H1 (cell line): ENCODE data around the gene AFF1. TPM values are rescaled to one million over a fixed set of nuclear protein-coding genes. Genes with fewer than 3 reads are reported as not detected.

Experiments
- CTCF ChIA-PET: fragments of 300-600 bp; sonication (Branson Sonifier 250); formaldehyde crosslinking; loops from one replicate; lab custom pipeline; 2021; ENCODE audit not compliant: partially characterized antibody; lab: Charles Lee
- POLR2A ChIA-PET: fragments of 300-600 bp; sonication (Branson Sonifier 250); formaldehyde crosslinking; loops from one replicate; lab custom pipeline; 2021; ENCODE audit warnings: inconsistent platforms; ENCODE audit not compliant: partially characterized antibody; lab: Charles Lee
- DNase-seq, 2 experiments: peaks; one replicate each; pipeline versions ENCODE4 v3.0.0 to v3.0.0-alpha.2; 2010 to 2022; ENCODE audit warnings: low spot score in 2 of 2, low read depth in 1 of 2, mixed read lengths in 1 of 2
- FAIRE-seq: peaks from 2 replicates; lab custom pipeline; 2011; peaks lifted over from hg19 to GRCh38; lab: Jason Lieb, UNC
- H2AFZ ChIP-seq: 2 replicates; pipeline ENCODE4 v1.8.1; 2012; ENCODE audit warnings: low read length, inconsistent platforms
- H2AK5ac ChIP-seq: 2 replicates; pipeline ENCODE4 v1.6.1; 2013; ENCODE audit warnings: low read depth, low read length
- H2BK120ac ChIP-seq: replicated peaks from 2 replicates; pipeline ENCODE3; 2013; ENCODE audit warnings: low read depth, low read length, inconsistent platforms
- H2BK12ac ChIP-seq: 2 replicates; pipeline ENCODE4 v1.6.1; 2013; ENCODE audit warnings: low read depth, low read length
- H2BK15ac ChIP-seq: 2 replicates; pipeline ENCODE4 v1.6.1; 2013; ENCODE audit warnings: low read length
- H2BK20ac ChIP-seq: 2 replicates; pipeline ENCODE4 v1.6.1; 2013; ENCODE audit warnings: low read length
- H2BK5ac ChIP-seq: 2 replicates; pipeline ENCODE4 v1.6.1; 2013; ENCODE audit warnings: low read depth, low read length
- H3K14ac ChIP-seq: 2 replicates; pipeline ENCODE4 v1.6.1; 2013; ENCODE audit warnings: inconsistent platforms; ENCODE audit not compliant: insufficient read length
- H3K18ac ChIP-seq: 2 replicates; pipeline ENCODE4 v1.6.1; 2013; ENCODE audit warnings: low read length; ENCODE audit errors: extremely low read depth
- H3K23ac ChIP-seq: 2 replicates; pipeline ENCODE4 v1.6.1; 2013; ENCODE audit warnings: inconsistent platforms; ENCODE audit not compliant: insufficient read length
- H3K23me2 ChIP-seq: 2 replicates; pipeline ENCODE4 v1.6.1; 2013; ENCODE audit warnings: low read depth, low read length
- H3K27ac ChIP-seq: 2 replicates; pipeline ENCODE4 v1.6.1; 2011; ENCODE audit warnings: low read depth, low read length, inconsistent platforms
- H3K27me3 ChIP-seq, 4 experiments: replicated peaks in 1 of 4; 1 replicate in 1 of 4; 2 replicates in 3 of 4; pipeline versions ENCODE4 v1.6.1 to v1.8.1; 2011 to 2013; ENCODE audit warnings: low read length in 3 of 4, mild to moderate bottlenecking in 3 of 4, inconsistent platforms in 2 of 4, mixed read lengths in 2 of 4, moderate library complexity in 1 of 4; ENCODE audit not compliant: control insufficient read depth in 3 of 4, insufficient read depth in 3 of 4; ENCODE audit errors: extremely low read depth in 1 of 4
- H3K36me3 ChIP-seq, 4 experiments: 2 replicates each; pipeline versions ENCODE4 v1.6.1 to v1.8.1; 2011 to 2013; ENCODE audit warnings: mild to moderate bottlenecking in 4 of 4, low read length in 3 of 4, moderate library complexity in 2 of 4, control low read depth in 1 of 4, inconsistent platforms in 1 of 4; ENCODE audit not compliant: insufficient read depth in 4 of 4, control insufficient read depth in 2 of 4
- H3K4ac ChIP-seq: replicated peaks from 2 replicates; pipeline ENCODE3; 2013; ENCODE audit warnings: low read length, low read depth, mixed read lengths, inconsistent platforms; ENCODE audit not compliant: insufficient read length
- H3K4me1 ChIP-seq, 4 experiments: replicated peaks in 1 of 4; 1 replicate in 1 of 4; 2 replicates in 3 of 4; pipeline versions ENCODE4 v1.6.1 to v1.8.1; 2011 to 2013; ENCODE audit warnings: low read length in 3 of 4, inconsistent platforms in 2 of 4, mixed read lengths in 1 of 4; ENCODE audit not compliant: insufficient read depth in 4 of 4, control insufficient read depth in 3 of 4
- H3K4me2 ChIP-seq, 2 experiments: 2 replicates each; pipeline versions ENCODE4 v1.6.1 to v1.8.1; 2011 to 2013; ENCODE audit warnings: low read depth in 2 of 2, low read length in 2 of 2, control low read depth in 1 of 2, inconsistent platforms in 1 of 2, mild to moderate bottlenecking in 1 of 2; ENCODE audit not compliant: insufficient read depth in 1 of 2
- H3K4me3 ChIP-seq, 4 experiments: fragments of 200-600, 300-600 bp in 1 of 4; sonication (generic), shearing (Covaris generic), sonication (Bioruptor Twin) in 1 of 4; 2 replicates each; pipeline versions ENCODE4 v1.5.1 to v1.8.1; 2011 to 2016; ENCODE audit warnings: low read length in 4 of 4, low read depth in 3 of 4, control low read depth in 2 of 4, inconsistent platforms in 2 of 4, mild to moderate bottlenecking in 2 of 4, mixed read lengths in 1 of 4, moderate library complexity in 1 of 4; ENCODE audit not compliant: insufficient read depth in 2 of 4; ENCODE audit errors: extremely low read depth in 1 of 4
- H3K56ac ChIP-seq: replicated peaks from 2 replicates; pipeline ENCODE3; 2013; ENCODE audit warnings: low read depth, mild to moderate bottlenecking, mixed read lengths, low read length, inconsistent platforms; ENCODE audit not compliant: insufficient read length
- H3K79me1 ChIP-seq: 2 replicates; pipeline ENCODE4 v1.6.1; 2013; ENCODE audit warnings: low read depth, low read length, control low read depth
- H3K79me2 ChIP-seq, 2 experiments: 2 replicates each; pipeline versions ENCODE4 v1.6.1 to v1.8.1; 2012 to 2013; ENCODE audit warnings: low read length in 2 of 2, mild to moderate bottlenecking in 2 of 2, inconsistent platforms in 1 of 2; ENCODE audit not compliant: insufficient read depth in 2 of 2, control insufficient read depth in 1 of 2
- H3K9ac ChIP-seq, 4 experiments: replicated peaks in 1 of 4; 1 replicate in 1 of 4; 2 replicates in 3 of 4; pipeline versions ENCODE4 v1.6.1 to v1.8.1; 2011 to 2013; ENCODE audit warnings: low read depth in 3 of 4, low read length in 3 of 4, control low read depth in 2 of 4, mild to moderate bottlenecking in 2 of 4, moderate library complexity in 2 of 4, inconsistent platforms in 1 of 4; ENCODE audit errors: extremely low read depth in 1 of 4
- H3K9me3 ChIP-seq, 2 experiments: 2 replicates each; pipeline versions ENCODE4 v1.6.1 to v1.8.1; 2012 to 2013; ENCODE audit warnings: mild to moderate bottlenecking in 2 of 2, moderate library complexity in 2 of 2, control low read depth in 1 of 2, inconsistent platforms in 1 of 2, low read depth in 1 of 2, low read length in 1 of 2, mixed read lengths in 1 of 2; ENCODE audit not compliant: insufficient read depth in 2 of 2
- H4K20me1 ChIP-seq, 2 experiments: replicated peaks in 1 of 2; 2 replicates each; pipeline versions ENCODE3 to v1.8.1; 2011 to 2013; ENCODE audit warnings: inconsistent platforms in 2 of 2, low read length in 2 of 2, mild to moderate bottlenecking in 1 of 2; ENCODE audit not compliant: insufficient read depth in 2 of 2, control insufficient read depth in 1 of 2
- H4K5ac ChIP-seq: 2 replicates; pipeline ENCODE4 v1.6.1; 2013; ENCODE audit warnings: low read length, low read depth, mixed read lengths, inconsistent platforms; ENCODE audit not compliant: insufficient read length
- H4K8ac ChIP-seq: 2 replicates; pipeline ENCODE4 v1.8.0; 2013; ENCODE audit warnings: mild to moderate bottlenecking, moderate library complexity, low read length, inconsistent platforms; ENCODE audit not compliant: insufficient read depth; ENCODE audit errors: extremely low read depth
- H4K91ac ChIP-seq: replicated peaks from 2 replicates; pipeline ENCODE3; 2013; ENCODE audit warnings: low read length, mixed read lengths, inconsistent platforms; ENCODE audit not compliant: insufficient read length
- BACH1 ChIP-seq: IDR thresholded peaks from 2 replicates; pipeline ENCODE4 v1.6.1; 2012; ENCODE audit warnings: low read length, improper control_type of control experiment
- CTCF ChIP-seq, 3 experiments: IDR thresholded peaks; 1 replicate in 2 of 3; 2 replicates in 1 of 3; pipeline versions ENCODE4 v1.5.1 to v1.6.1; 2011; ENCODE audit warnings: low read length in 3 of 3, mild to moderate bottlenecking in 3 of 3, inconsistent platforms in 2 of 3, low read depth in 1 of 3, moderate library complexity in 1 of 3; ENCODE audit not compliant: insufficient read depth in 1 of 3; ENCODE audit errors: control extremely low read depth in 1 of 3
- NRF1 ChIP-seq: IDR thresholded peaks from 2 replicates; pipeline ENCODE4 v1.6.1; 2011; ENCODE audit warnings: mild to moderate bottlenecking, low read depth, low read length, improper control_type of control experiment
- RAD21 ChIP-seq, 2 experiments: IDR thresholded peaks in 1 of 2; conservative IDR thresholded peaks in 1 of 2; 2 replicates each; pipeline ENCODE4 v1.6.1; 2011; ENCODE audit warnings: low read depth in 2 of 2, low read length in 2 of 2, improper control_type of control experiment in 1 of 2, inconsistent platforms in 1 of 2, mild to moderate bottlenecking in 1 of 2, moderate library complexity in 1 of 2
- RNF2 ChIP-seq: fragments of 200-900, 300-1000 bp; sonication (generic); IDR thresholded peaks from 2 replicates; pipeline ENCODE4 v1.7.1; 2016; ENCODE audit warnings: borderline replicate concordance, low read depth, mild to moderate bottlenecking, antibody characterized with exemption, low read length; ENCODE audit not compliant: poor library complexity, severe bottlenecking; ENCODE audit errors: missing control alignments
- polyA plus RNA-seq, 7 experiments: library from polyadenylated mRNA; depleted of rRNA in 3 of 7; stranded (reverse) in 5 of 7; unstranded in 2 of 7; fragments of >200 nt in 5 of 7; fragments of 200-250 nt in 2 of 7; gene quantifications; 1 replicate in 5 of 7; 2 replicates in 1 of 7; 4 replicates in 1 of 7; pipeline versions ENCODE4 v1.2.1 to v1.2.3, GENCODE V29; 2011 to 2013; ENCODE audit warnings: missing spikeins in 2 of 7, mixed read lengths in 2 of 7
- total RNA-seq: library from RNA; stranded (reverse); fragmentation: NEBNext Ultra II Directional; extraction: Animal tissue kit (Norgen Biotek cat#: 25700); gene quantifications from 2 replicates; pipeline ENCODE4 v1.2.1, GENCODE V29; 2021

AFF1 gene
- total and polyA plus RNA-seq, 2 of the 8 experiments (the other 6 are each of a cell fraction or from before 2014, with no cell fraction given), result 14.8 to 85.5 TPM

DNA sequence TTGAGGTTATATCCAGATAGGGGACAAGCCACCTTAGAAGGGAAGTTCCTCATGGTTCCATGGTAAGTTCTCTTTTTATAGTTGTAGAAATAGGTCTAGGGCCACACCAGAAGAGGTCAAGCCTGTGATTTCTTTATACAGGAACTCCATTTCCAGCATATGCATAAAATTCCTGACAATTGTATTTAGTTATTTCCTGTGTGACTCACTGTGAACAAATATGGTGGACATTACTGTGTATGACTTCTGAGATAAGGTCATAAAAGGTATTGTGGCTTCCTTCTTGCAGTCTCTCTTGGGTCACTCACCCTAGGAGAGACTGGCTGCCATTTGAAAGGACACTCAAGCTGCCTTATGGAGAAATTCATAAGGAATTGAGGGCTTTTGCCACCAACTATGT lies 40.4 kb upstream of the AFF1 start:
- Histone ChIP-seq H3K4ac (no peak overlapping the region), H2BK120ac (no peak overlapping the region), H3K4me1 (peaks cover 0 to 3% (median under 1%) of the 10 kb centered on the region in 4 experiments; a peak in 1 of 7 replicates), H3K23ac (no peak overlapping the region), H3K27ac (no peak overlapping the region), H4K5ac (no peak overlapping the region), H3K79me2 (no peaks in the 10 kb centered on the region), H3K18ac (no peak overlapping the region), H3K14ac (no peak overlapping the region), H4K20me1 (no peaks in the 10 kb centered on the region), H2AFZ (no peak overlapping the region), H4K91ac (no peak overlapping the region), H3K4me2 (no peak overlapping the region), H2BK20ac (no peak overlapping the region), H3K36me3 (no peaks in the 10 kb centered on the region), H4K8ac (no peak overlapping the region), H3K79me1 (no peaks in the 10 kb centered on the region), H2AK5ac (no peak overlapping the region), H3K4me3 (no peak overlapping the region), H2BK5ac (no peak overlapping the region), H3K9me3 (no peaks in the 10 kb centered on the region), H3K27me3 (peaks cover 0 to 6% (median 2%) of the 10 kb centered on the region in 4 experiments; a peak in 3 of 7 replicates), H3K9ac (no peak overlapping the region)
- FAIRE-seq, result no peak
- POLR2A ChIA-PET, result no interaction called here
- TF ChIP-seq NRF1, result no peak
- no peak for TF ChIP-seq RNF2
- TF ChIP-seq BACH1, result no peak
- no peak for TF ChIP-seq RAD21 (IDR thresholded peaks at IDR 0.05 in 1 of 2, conservative IDR thresholded peaks at IDR 0.05 in 1 of 2; ENCODE audit: low read depth in 2 of 2, low read length in 2 of 2)
- no peak for TF ChIP-seq CTCF (IDR thresholded peaks at IDR 0.05; ENCODE audit: control extremely low read depth in 1 of 3, insufficient read depth in 1 of 3, low read depth in 1 of 3, low read length in 3 of 3)
- TF ChIP-seq, all 59 proteins: peak for 0
- H3K56ac ChIP-seq, result no peak overlapping the region
- no peak overlapping the region for H2BK15ac ChIP-seq
- H3K23me2 ChIP-seq, result peaks cover 8% of the 10 kb centered on the region
- CTCF ChIA-PET, result interaction anchor here (1.2 to 3.6 kb wide), 3 partner anchors 130 to 403 kb away, joined by 3 to 33 read pairs (median 3); no protein-coding TSS in a partner anchor
- H2BK12ac ChIP-seq, result no peak overlapping the region
- no peak for DNase-seq
